Large intestine (tissue), 3 donors: ENCODE data around the gene PEX10. TPM values are rescaled to one million over a fixed set of nuclear protein-coding genes. Genes with fewer than 3 reads are reported as not detected.
A peak's percentile ranks its signal among the peaks of the same experiment; 100 is the strongest.

Source experiments
- DNase-seq, 2 donors: peaks; one replicate each; pipeline versions ENCODE4 v3.0.0 to v3.0.0-alpha.2; 2013
- H3K27ac ChIP-seq: one replicate; pipeline ENCODE4 v1.5.1; 2013; ENCODE audit warnings: low read length
- H3K27me3 ChIP-seq: 2 replicates; pipeline ENCODE4 v1.6.1; 2013; ENCODE audit warnings: low read length; ENCODE audit not compliant: control insufficient read depth, insufficient read depth
- H3K36me3 ChIP-seq: 2 replicates; pipeline ENCODE4 v1.6.1; 2013; ENCODE audit warnings: low read length; ENCODE audit not compliant: control insufficient read depth, insufficient read depth
- H3K4me1 ChIP-seq: one replicate; pipeline ENCODE4 v1.6.1; 2013; ENCODE audit warnings: low read length; ENCODE audit not compliant: control insufficient read depth, insufficient read depth
- H3K4me3 ChIP-seq: one replicate; pipeline ENCODE4 v1.5.1; 2013; ENCODE audit warnings: low read length
- H3K9me3 ChIP-seq: one replicate; pipeline ENCODE4 v1.6.1; 2013; ENCODE audit warnings: mild to moderate bottlenecking, low read depth, low read length, moderate library complexity; ENCODE audit not compliant: control insufficient read depth
- WGBS: methylation state at CpG from one replicate; pipeline ENCODE4 v1.1.5; 2013; ENCODE audit warnings: low lambda C conversion rate; ENCODE audit not compliant: insufficient coverage; 5-methylcytosine and 5-hydroxymethylcytosine counted together
- polyA plus RNA-seq: library from polyadenylated mRNA; unstranded; fragments of 120-200 nt; gene quantifications from one replicate; pipeline ENCODE4 v1.2.1, GENCODE V29; 2013

Gene PEX10
- polyA plus RNA-seq, 1 donor = 20.5 TPM

GRCh38 chr1:2427976-2428375 lies 15.6 kb upstream of the PEX10 start:
- no CpG with 5 or more reads among the region's 10 CpGs for WGBS
- DNase-seq = no peak
- peaks cover 18% of the 10 kb centered on the region for H3K27me3 ChIP-seq

GRCh38 chr1:2427051-2427450 lies 14.7 kb upstream of the PEX10 start:
- Histone ChIP-seq H3K36me3 (no peaks in the 10 kb centered on the region), H3K4me1 (peaks cover 21% of the 10 kb centered on the region), H3K4me3 (no peak overlapping the region), H3K27ac (no peak overlapping the region), H3K27me3 (peaks cover 8% of the 10 kb centered on the region), H3K9me3 (peaks cover 24% of the 10 kb centered on the region)
- WGBS = no CpG with 5 or more reads among the region's 18 CpGs
- DNase-seq = no peak

More at GRCh38 chr1:2427976-2428375, 15.6 kb upstream of the PEX10 start:
- Histone ChIP-seq H3K36me3 (no peaks in the 10 kb centered on the region), H3K9me3 (peaks cover 24% of the 10 kb centered on the region), H3K4me1 (peaks cover 29% of the 10 kb centered on the region), H3K4me3 (no peak overlapping the region), H3K27ac (no peak overlapping the region)

- H3K4me1 ChIP-seq = peaks cover 16% of the 10 kb centered on the region
- no peak overlapping the region for H3K27ac ChIP-seq
- no peak for DNase-seq
- H3K9me3 ChIP-seq = peaks cover 24% of the 10 kb centered on the region
- H3K27me3 ChIP-seq = peaks cover 8% of the 10 kb centered on the region
- H3K36me3 ChIP-seq = no peaks in the 10 kb centered on the region
- no peak overlapping the region for H3K4me3 ChIP-seq
- no CpG with 5 or more reads among the region's 18 CpGs for WGBS
Observed at GRCh38 chr1:2426540-2426939, 14.2 kb upstream of the PEX10 start.

GRCh38 chr1:2425892-2426291 lies 13.5 kb upstream of the PEX10 start:
- Histone ChIP-seq H3K4me1 (peaks cover 9% of the 10 kb centered on the region), H3K27ac (no peak overlapping the region), H3K36me3 (no peaks in the 10 kb centered on the region), H3K4me3 (no peak overlapping the region), H3K9me3 (peaks cover 24% of the 10 kb centered on the region), H3K27me3 (peaks cover 8% of the 10 kb centered on the region)
- WGBS = no CpG with 5 or more reads among the region's 11 CpGs
- no peak for DNase-seq

- DNase-seq = no peak
- peaks cover 2% of the 10 kb centered on the region for H3K9me3 ChIP-seq
- WGBS = 100% methylated on average over 3 of the region's 4 CpGs
- H3K27ac ChIP-seq = no peak overlapping the region
- peaks cover 34% of the 10 kb centered on the region for H3K27me3 ChIP-seq
- H3K36me3 ChIP-seq = no peaks in the 10 kb centered on the region
- H3K4me3 ChIP-seq = no peak overlapping the region
- no peaks in the 10 kb centered on the region for H3K4me1 ChIP-seq
Observed at GRCh38 chr1:2422523-2422922, 10.2 kb upstream of the PEX10 start.

GRCh38 chr1:2419416-2419815 lies 7.1 kb upstream of the PEX10 start:
- no peak for DNase-seq
- no peak overlapping the region for H3K4me3 ChIP-seq
- H3K27me3 ChIP-seq = peaks cover 31% of the 10 kb centered on the region
- no peaks in the 10 kb centered on the region for H3K9me3 ChIP-seq
- H3K4me1 ChIP-seq = peaks cover 11% of the 10 kb centered on the region
- H3K36me3 ChIP-seq = no peaks in the 10 kb centered on the region
- H3K27ac ChIP-seq = no peak overlapping the region
- WGBS = no CpG with 5 or more reads among the region's 16 CpGs

GRCh38 chr1:2418791-2419320 lies 6.5 kb upstream of the PEX10 start:
- Histone ChIP-seq H3K27me3 (peaks cover 31% of the 10 kb centered on the region), H3K9me3 (no peaks in the 10 kb centered on the region), H3K36me3 (no peaks in the 10 kb centered on the region), H3K4me3 (no peak overlapping the region), H3K4me1 (peaks cover 17% of the 10 kb centered on the region), H3K27ac (no peak overlapping the region)
- no CpG with 5 or more reads among the region's 16 CpGs for WGBS
- no peak for DNase-seq

- Histone ChIP-seq H3K4me3 (no peak overlapping the region), H3K9me3 (no peaks in the 10 kb centered on the region), H3K4me1 (peaks cover 25% of the 10 kb centered on the region), H3K27ac (no peak overlapping the region), H3K36me3 (no peaks in the 10 kb centered on the region), H3K27me3 (peaks cover 31% of the 10 kb centered on the region)
- WGBS = no CpG with 5 or more reads among the region's 14 CpGs
- DNase-seq = no peak
Observed at GRCh38 chr1:2417833-2418225, 5.5 kb upstream of the PEX10 start.

GRCh38 chr1:2417083-2417832 lies 4.9 kb upstream of the PEX10 start:
- Histone ChIP-seq H3K27ac (no peak overlapping the region), H3K36me3 (no peaks in the 10 kb centered on the region), H3K27me3 (peaks cover 31% of the 10 kb centered on the region), H3K4me1 (peaks cover 25% of the 10 kb centered on the region), H3K4me3 (no peak overlapping the region), H3K9me3 (no peaks in the 10 kb centered on the region)
- WGBS = no CpG with 5 or more reads among the region's 13 CpGs
- DNase-seq = no peak

GRCh38 chr1:2416403-2416802 lies 4.0 kb upstream of the PEX10 start:
- peaks cover 5% of the 10 kb centered on the region for H3K9me3 ChIP-seq
- peaks cover 30% of the 10 kb centered on the region for H3K4me1 ChIP-seq
- no peak overlapping the region for H3K27ac ChIP-seq
- DNase-seq = peak; percentile 44 to 71
- no peaks in the 10 kb centered on the region for H3K36me3 ChIP-seq
- peaks cover 31% of the 10 kb centered on the region for H3K27me3 ChIP-seq
- WGBS = no CpG with 5 or more reads among the region's 12 CpGs
- no peak overlapping the region for H3K4me3 ChIP-seq

GRCh38 chr1:2415801-2416208 lies 3.4 kb upstream of the PEX10 start:
- H3K9me3 ChIP-seq = peaks cover 5% of the 10 kb centered on the region
- no CpG with 5 or more reads among the region's 19 CpGs for WGBS
- H3K27ac ChIP-seq = no peak overlapping the region
- DNase-seq = peak; percentile 31 to 50
- peaks cover 32% of the 10 kb centered on the region for H3K4me1 ChIP-seq
- no peak overlapping the region for H3K4me3 ChIP-seq
- no peaks in the 10 kb centered on the region for H3K36me3 ChIP-seq
- peaks cover 31% of the 10 kb centered on the region for H3K27me3 ChIP-seq
